ENCODE measurements around the gene UVRAG. TPM values are rescaled to one million over a fixed set of nuclear protein-coding genes. Genes with fewer than 3 reads are reported as not detected.

The UVRAG gene
- total RNA-seq, 2 donors from 2014 or later = 10.9 to 31.0 TPM

GRCh38 chr11:75905434-75905833, 90.4 kb downstream of the UVRAG start:
- intact Hi-C loops (cut with DNase I) = no loop called here
- H3K27ac ChIP-seq = no peak overlapping the region
- TF ChIP-seq POLR2A (IDR thresholded peaks at IDR 0.05) (no peak), CTCF (IDR thresholded peaks at IDR 0.05) (no peak)
- H3K4me3 ChIP-seq = no peak overlapping the region
- H3K36me3 ChIP-seq (replicated peaks in 1 of 2; ENCODE audit: insufficient read depth in 1 of 2, low read depth in 2 of 2) = no peaks in the 10 kb centered on the region
- H3K27me3 ChIP-seq = no peaks in the 10 kb centered on the region
- DNase-seq (no peak), ATAC-seq (no peak)
- no peaks in the 10 kb centered on the region for H3K4me1 ChIP-seq
- H3K9me3 ChIP-seq = no peaks in the 10 kb centered on the region

GRCh38 chr11:75907906-75908527, 93.0 kb downstream of the UVRAG start:
- 89 to 96% methylated on average over 3 of the region's 3 CpGs for WGBS, 2 donors
- DNase-seq (no peak), ATAC-seq (no peak)
- TF ChIP-seq CTCF (IDR thresholded peaks at IDR 0.05) = no peak
- TF ChIP-seq POLR2A (IDR thresholded peaks at IDR 0.05) = no peak
- no peaks in the 10 kb centered on the region for H3K36me3 ChIP-seq (replicated peaks in 1 of 2; ENCODE audit: insufficient read depth in 1 of 2, low read depth in 2 of 2)
- no peaks in the 10 kb centered on the region for H3K4me1 ChIP-seq
- intact Hi-C loops (cut with DNase I) = no loop called here
- no peak overlapping the region for H3K4me3 ChIP-seq
- no peaks in the 10 kb centered on the region for H3K27me3 ChIP-seq
- no peak overlapping the region for H3K27ac ChIP-seq
- no peaks in the 10 kb centered on the region for H3K9me3 ChIP-seq

GRCh38 chr11:75910426-75911145, 95.6 kb downstream of the UVRAG start:
- no peaks in the 10 kb centered on the region for H3K27me3 ChIP-seq
- no peak overlapping the region for H3K27ac ChIP-seq
- ATAC-seq = no peak
- H3K4me3 ChIP-seq = no peak overlapping the region
- no peaks in the 10 kb centered on the region for H3K36me3 ChIP-seq (replicated peaks in 1 of 2; ENCODE audit: insufficient read depth in 1 of 2, low read depth in 2 of 2)
- 90 to 92% methylated on average over 3 of the region's 3 CpGs for WGBS, 2 donors
- DNase-seq = no peak
- intact Hi-C loops (cut with DNase I) = no loop called here
- TF ChIP-seq POLR2A (IDR thresholded peaks at IDR 0.05) (no peak), CTCF (IDR thresholded peaks at IDR 0.05) (no peak)
- H3K9me3 ChIP-seq = no peaks in the 10 kb centered on the region
- no peaks in the 10 kb centered on the region for H3K4me1 ChIP-seq

- no peak overlapping the region for H3K4me3 ChIP-seq
- WGBS, 2 donors = 84 to 97% methylated on average over 11 of the region's 11 CpGs
- intact Hi-C loops (cut with DNase I) = no loop called here
- TF ChIP-seq CTCF (IDR thresholded peaks at IDR 0.05) (no peak), POLR2A (IDR thresholded peaks at IDR 0.05) (no peak)
- DNase-seq = no peak
- no peak overlapping the region for H3K27ac ChIP-seq
- ATAC-seq = no peak
- H3K27me3 ChIP-seq = no peaks in the 10 kb centered on the region
- no peaks in the 10 kb centered on the region for H3K36me3 ChIP-seq (replicated peaks in 1 of 2; ENCODE audit: insufficient read depth in 1 of 2, low read depth in 2 of 2)
- no peaks in the 10 kb centered on the region for H3K9me3 ChIP-seq
- no peaks in the 10 kb centered on the region for H3K4me1 ChIP-seq
Observed at GRCh38 chr11:75911459-75911858, 96.4 kb downstream of the UVRAG start.

- Histone ChIP-seq H3K9me3 (no peaks in the 10 kb centered on the region), H3K4me1 (no peaks in the 10 kb centered on the region), H3K4me3 (no peak overlapping the region), H3K27me3 (no peaks in the 10 kb centered on the region), H3K27ac (no peak overlapping the region), H3K36me3 (replicated peaks in 1 of 2; ENCODE audit: insufficient read depth in 1 of 2, low read depth in 2 of 2) (no peaks in the 10 kb centered on the region)
- intact Hi-C loops (cut with DNase I) = no loop called here
- TF ChIP-seq CTCF (IDR thresholded peaks at IDR 0.05) = no peak
- TF ChIP-seq POLR2A (IDR thresholded peaks at IDR 0.05) = no peak
- no peak for DNase-seq
- no peak for ATAC-seq
- WGBS, 2 donors = 96 to 97% methylated on average over 2 of the region's 2 CpGs
Observed at GRCh38 chr11:75913984-75914383, 99.0 kb downstream of the UVRAG start.
